Hindlimb muscle (tissue), 1 donor: ENCODE results near the gene GRIN1. TPM values are rescaled to one million over a fixed set of nuclear protein-coding genes. Genes with fewer than 3 reads are reported as not detected.
A peak's percentile ranks its signal among the peaks of the same experiment; 100 is the strongest.
"Not testable (repeated sequence)": the region's sequence is repeated elsewhere in the genome, so short reads cannot be mapped to it uniquely, and the experiment has no call there.

Source experiments
- DNase-seq: peaks from one replicate; pipeline ENCODE4 v3.0.0-alpha.2; 2013
- polyA plus RNA-seq: library from polyadenylated mRNA; unstranded; fragments of 120-200 nt; gene quantifications from one replicate; pipeline ENCODE4 v1.2.1, GENCODE V29; 2013; ENCODE audit not compliant: insufficient read length

Gene GRIN1
- polyA plus RNA-seq, 1 donor = not detected

- DNase-seq = no peak
Measured at GRCh38 chr9:137111788-137112563, 27.0 kb upstream of the GRIN1 start.

- DNase-seq = no peak
Measured at GRCh38 chr9:137112564-137113384, 26.2 kb upstream of the GRIN1 start.

- DNase-seq = no peak
Measured at GRCh38 chr9:137113385-137114159, 25.4 kb upstream of the GRIN1 start.

GRCh38 chr9:137114220-137114612 lies 24.7 kb upstream of the GRIN1 start:
- no peak for DNase-seq

- peak; percentile 61 for DNase-seq
Measured at GRCh38 chr9:137114613-137115393, 24.2 kb upstream of the GRIN1 start, which contains the start of gene DPP7. TSS of gene DPP7 (minus strand) at chr9:137114733. CDS start at chr9:137114713, 20 bp downstream.

GRCh38 chr9:137115394-137116026 lies 23.4 kb upstream of the GRIN1 start:
- no peak for DNase-seq

GRCh38 chr9:137116027-137116507 lies 22.9 kb upstream of the GRIN1 start:
- no peak for DNase-seq

GRCh38 chr9:137116728-137117127 lies 22.2 kb upstream of the GRIN1 start:
- DNase-seq = no peak

GRCh38 chr9:137117269-137117731 lies 21.7 kb upstream of the GRIN1 start:
- DNase-seq = no peak

- DNase-seq = not testable (repeated sequence)
Measured at GRCh38 chr9:137118092-137118603, 20.8 kb upstream of the GRIN1 start.

GRCh38 chr9:137121927-137122795 lies 16.8 kb upstream of the GRIN1 start:
- DNase-seq = not testable (repeated sequence)

GRCh38 chr9:137122796-137123467 lies 16.0 kb upstream of the GRIN1 start:
- not testable (repeated sequence) for DNase-seq

- no peak for DNase-seq
Measured at GRCh38 chr9:137123468-137123837, 15.5 kb upstream of the GRIN1 start.

- DNase-seq = not testable (repeated sequence)
Measured at GRCh38 chr9:137123952-137124462, 14.9 kb upstream of the GRIN1 start.

GRCh38 chr9:137126786-137127185 lies 12.2 kb upstream of the GRIN1 start:
- no peak for DNase-seq

GRCh38 chr9:137127301-137128157 lies 11.4 kb upstream of the GRIN1 start:
- DNase-seq = no peak

- no peak for DNase-seq
Measured at GRCh38 chr9:137128158-137128861, 10.6 kb upstream of the GRIN1 start.
